H1 (cell line): ENCODE results near the gene DGKD. TPM values are rescaled to one million over a fixed set of nuclear protein-coding genes. Genes with fewer than 3 reads are reported as not detected.

Experiments
- CTCF ChIA-PET: fragments of 300-600 bp; sonication (Branson Sonifier 250); formaldehyde crosslinking; loops from one replicate; lab custom pipeline; 2021; ENCODE audit not compliant: partially characterized antibody; lab: Charles Lee
- POLR2A ChIA-PET: fragments of 300-600 bp; sonication (Branson Sonifier 250); formaldehyde crosslinking; loops from one replicate; lab custom pipeline; 2021; ENCODE audit warnings: inconsistent platforms; ENCODE audit not compliant: partially characterized antibody; lab: Charles Lee
- DNase-seq, 2 experiments: peaks; one replicate each; pipeline versions ENCODE4 v3.0.0 to v3.0.0-alpha.2; 2010 to 2022; ENCODE audit warnings: low spot score in 2 of 2, low read depth in 1 of 2, mixed read lengths in 1 of 2
- FAIRE-seq: peaks from 2 replicates; lab custom pipeline; 2011; peaks lifted over from hg19 to GRCh38; lab: Jason Lieb, UNC
- H2AFZ ChIP-seq: 2 replicates; pipeline ENCODE4 v1.8.1; 2012; ENCODE audit warnings: low read length, inconsistent platforms
- H2AK5ac ChIP-seq: 2 replicates; pipeline ENCODE4 v1.6.1; 2013; ENCODE audit warnings: low read depth, low read length
- H2BK120ac ChIP-seq: replicated peaks from 2 replicates; pipeline ENCODE3; 2013; ENCODE audit warnings: low read depth, low read length, inconsistent platforms
- H2BK12ac ChIP-seq: 2 replicates; pipeline ENCODE4 v1.6.1; 2013; ENCODE audit warnings: low read depth, low read length
- H2BK15ac ChIP-seq: 2 replicates; pipeline ENCODE4 v1.6.1; 2013; ENCODE audit warnings: low read length
- H2BK20ac ChIP-seq: 2 replicates; pipeline ENCODE4 v1.6.1; 2013; ENCODE audit warnings: low read length
- H2BK5ac ChIP-seq: 2 replicates; pipeline ENCODE4 v1.6.1; 2013; ENCODE audit warnings: low read depth, low read length
- H3K14ac ChIP-seq: 2 replicates; pipeline ENCODE4 v1.6.1; 2013; ENCODE audit warnings: inconsistent platforms; ENCODE audit not compliant: insufficient read length
- H3K18ac ChIP-seq: 2 replicates; pipeline ENCODE4 v1.6.1; 2013; ENCODE audit warnings: low read length; ENCODE audit errors: extremely low read depth
- H3K23ac ChIP-seq: 2 replicates; pipeline ENCODE4 v1.6.1; 2013; ENCODE audit warnings: inconsistent platforms; ENCODE audit not compliant: insufficient read length
- H3K23me2 ChIP-seq: 2 replicates; pipeline ENCODE4 v1.6.1; 2013; ENCODE audit warnings: low read depth, low read length
- H3K27ac ChIP-seq: 2 replicates; pipeline ENCODE4 v1.6.1; 2011; ENCODE audit warnings: low read depth, low read length, inconsistent platforms
- H3K27me3 ChIP-seq, 4 experiments: replicated peaks in 1 of 4; 1 replicate in 1 of 4; 2 replicates in 3 of 4; pipeline versions ENCODE4 v1.6.1 to v1.8.1; 2011 to 2013; ENCODE audit warnings: low read length in 3 of 4, mild to moderate bottlenecking in 3 of 4, inconsistent platforms in 2 of 4, mixed read lengths in 2 of 4, moderate library complexity in 1 of 4; ENCODE audit not compliant: control insufficient read depth in 3 of 4, insufficient read depth in 3 of 4; ENCODE audit errors: extremely low read depth in 1 of 4
- H3K36me3 ChIP-seq, 4 experiments: 2 replicates each; pipeline versions ENCODE4 v1.6.1 to v1.8.1; 2011 to 2013; ENCODE audit warnings: mild to moderate bottlenecking in 4 of 4, low read length in 3 of 4, moderate library complexity in 2 of 4, control low read depth in 1 of 4, inconsistent platforms in 1 of 4; ENCODE audit not compliant: insufficient read depth in 4 of 4, control insufficient read depth in 2 of 4
- H3K4ac ChIP-seq: replicated peaks from 2 replicates; pipeline ENCODE3; 2013; ENCODE audit warnings: low read length, low read depth, mixed read lengths, inconsistent platforms; ENCODE audit not compliant: insufficient read length
- H3K4me1 ChIP-seq, 4 experiments: replicated peaks in 1 of 4; 1 replicate in 1 of 4; 2 replicates in 3 of 4; pipeline versions ENCODE4 v1.6.1 to v1.8.1; 2011 to 2013; ENCODE audit warnings: low read length in 3 of 4, inconsistent platforms in 2 of 4, mixed read lengths in 1 of 4; ENCODE audit not compliant: insufficient read depth in 4 of 4, control insufficient read depth in 3 of 4
- H3K4me2 ChIP-seq, 2 experiments: 2 replicates each; pipeline versions ENCODE4 v1.6.1 to v1.8.1; 2011 to 2013; ENCODE audit warnings: low read depth in 2 of 2, low read length in 2 of 2, control low read depth in 1 of 2, inconsistent platforms in 1 of 2, mild to moderate bottlenecking in 1 of 2; ENCODE audit not compliant: insufficient read depth in 1 of 2
- H3K4me3 ChIP-seq, 4 experiments: fragments of 200-600, 300-600 bp in 1 of 4; sonication (generic), shearing (Covaris generic), sonication (Bioruptor Twin) in 1 of 4; 2 replicates each; pipeline versions ENCODE4 v1.5.1 to v1.8.1; 2011 to 2016; ENCODE audit warnings: low read length in 4 of 4, low read depth in 3 of 4, control low read depth in 2 of 4, inconsistent platforms in 2 of 4, mild to moderate bottlenecking in 2 of 4, mixed read lengths in 1 of 4, moderate library complexity in 1 of 4; ENCODE audit not compliant: insufficient read depth in 2 of 4; ENCODE audit errors: extremely low read depth in 1 of 4
- H3K56ac ChIP-seq: replicated peaks from 2 replicates; pipeline ENCODE3; 2013; ENCODE audit warnings: low read depth, mild to moderate bottlenecking, mixed read lengths, low read length, inconsistent platforms; ENCODE audit not compliant: insufficient read length
- H3K79me1 ChIP-seq: 2 replicates; pipeline ENCODE4 v1.6.1; 2013; ENCODE audit warnings: low read depth, low read length, control low read depth
- H3K79me2 ChIP-seq, 2 experiments: 2 replicates each; pipeline versions ENCODE4 v1.6.1 to v1.8.1; 2012 to 2013; ENCODE audit warnings: low read length in 2 of 2, mild to moderate bottlenecking in 2 of 2, inconsistent platforms in 1 of 2; ENCODE audit not compliant: insufficient read depth in 2 of 2, control insufficient read depth in 1 of 2
- H3K9ac ChIP-seq, 4 experiments: replicated peaks in 1 of 4; 1 replicate in 1 of 4; 2 replicates in 3 of 4; pipeline versions ENCODE4 v1.6.1 to v1.8.1; 2011 to 2013; ENCODE audit warnings: low read depth in 3 of 4, low read length in 3 of 4, control low read depth in 2 of 4, mild to moderate bottlenecking in 2 of 4, moderate library complexity in 2 of 4, inconsistent platforms in 1 of 4; ENCODE audit errors: extremely low read depth in 1 of 4
- H3K9me3 ChIP-seq, 2 experiments: 2 replicates each; pipeline versions ENCODE4 v1.6.1 to v1.8.1; 2012 to 2013; ENCODE audit warnings: mild to moderate bottlenecking in 2 of 2, moderate library complexity in 2 of 2, control low read depth in 1 of 2, inconsistent platforms in 1 of 2, low read depth in 1 of 2, low read length in 1 of 2, mixed read lengths in 1 of 2; ENCODE audit not compliant: insufficient read depth in 2 of 2
- H4K20me1 ChIP-seq, 2 experiments: replicated peaks in 1 of 2; 2 replicates each; pipeline versions ENCODE3 to v1.8.1; 2011 to 2013; ENCODE audit warnings: inconsistent platforms in 2 of 2, low read length in 2 of 2, mild to moderate bottlenecking in 1 of 2; ENCODE audit not compliant: insufficient read depth in 2 of 2, control insufficient read depth in 1 of 2
- H4K5ac ChIP-seq: 2 replicates; pipeline ENCODE4 v1.6.1; 2013; ENCODE audit warnings: low read length, low read depth, mixed read lengths, inconsistent platforms; ENCODE audit not compliant: insufficient read length
- H4K8ac ChIP-seq: 2 replicates; pipeline ENCODE4 v1.8.0; 2013; ENCODE audit warnings: mild to moderate bottlenecking, moderate library complexity, low read length, inconsistent platforms; ENCODE audit not compliant: insufficient read depth; ENCODE audit errors: extremely low read depth
- H4K91ac ChIP-seq: replicated peaks from 2 replicates; pipeline ENCODE3; 2013; ENCODE audit warnings: low read length, mixed read lengths, inconsistent platforms; ENCODE audit not compliant: insufficient read length
- HDAC6 ChIP-seq: IDR thresholded peaks from one replicate; pipeline ENCODE4 v1.7.1; 2012; ENCODE audit warnings: low read depth, mild to moderate bottlenecking, inconsistent platforms, low read length, moderate library complexity
- RBBP5 ChIP-seq: IDR thresholded peaks from 2 replicates; pipeline ENCODE4 v1.7.1; 2012; ENCODE audit warnings: low read depth, mild to moderate bottlenecking, inconsistent platforms, low read length, moderate library complexity, borderline replicate concordance
- WGBS, 2 experiments: shearing (Covaris generic) in 1 of 2; methylation state at CpG; one replicate each; pipeline versions ENCODE4 v1.1.6 to v1.1.7; 2013 to 2015; ENCODE audit warnings: low lambda C conversion rate in 2 of 2, mixed read lengths in 2 of 2, inconsistent platforms in 1 of 2, low coverage in 1 of 2, missing lambda C conversion rate in 1 of 2; ENCODE audit not compliant: insufficient replicate concordance in 2 of 2, insufficient coverage in 1 of 2, insufficient read length in 1 of 2; ENCODE audit errors: extremely low coverage in 1 of 2, missing lambda C conversion rate in 1 of 2; 5-methylcytosine and 5-hydroxymethylcytosine counted together
- long read RNA-seq, 2 experiments: library from RNA in 1 of 2; library from capped mRNA in 1 of 2; stranded (forward); transcript quantifications; one replicate each; pipeline ENCODE4 v2.0.0, GENCODE V29; 2021; ENCODE audit warnings: inconsistent platforms in 1 of 2
- polyA minus RNA-seq, 3 experiments: library from RNA; depleted of rRNA, polyadenylated mRNA; stranded (reverse); fragments of >200 nt; gene quantifications; 1 replicate in 2 of 3; 2 replicates in 1 of 3; pipeline ENCODE4 v1.2.3, GENCODE V29; 2011
- polyA plus RNA-seq, 7 experiments: library from polyadenylated mRNA; depleted of rRNA in 3 of 7; stranded (reverse) in 5 of 7; unstranded in 2 of 7; fragments of >200 nt in 5 of 7; fragments of 200-250 nt in 2 of 7; gene quantifications; 1 replicate in 5 of 7; 2 replicates in 1 of 7; 4 replicates in 1 of 7; pipeline versions ENCODE4 v1.2.1 to v1.2.3, GENCODE V29; 2011 to 2013; ENCODE audit warnings: missing spikeins in 2 of 7, mixed read lengths in 2 of 7
- total RNA-seq: library from RNA; stranded (reverse); fragmentation: NEBNext Ultra II Directional; extraction: Animal tissue kit (Norgen Biotek cat#: 25700); gene quantifications from 2 replicates; pipeline ENCODE4 v1.2.1, GENCODE V29; 2021

The DGKD gene, protein sequence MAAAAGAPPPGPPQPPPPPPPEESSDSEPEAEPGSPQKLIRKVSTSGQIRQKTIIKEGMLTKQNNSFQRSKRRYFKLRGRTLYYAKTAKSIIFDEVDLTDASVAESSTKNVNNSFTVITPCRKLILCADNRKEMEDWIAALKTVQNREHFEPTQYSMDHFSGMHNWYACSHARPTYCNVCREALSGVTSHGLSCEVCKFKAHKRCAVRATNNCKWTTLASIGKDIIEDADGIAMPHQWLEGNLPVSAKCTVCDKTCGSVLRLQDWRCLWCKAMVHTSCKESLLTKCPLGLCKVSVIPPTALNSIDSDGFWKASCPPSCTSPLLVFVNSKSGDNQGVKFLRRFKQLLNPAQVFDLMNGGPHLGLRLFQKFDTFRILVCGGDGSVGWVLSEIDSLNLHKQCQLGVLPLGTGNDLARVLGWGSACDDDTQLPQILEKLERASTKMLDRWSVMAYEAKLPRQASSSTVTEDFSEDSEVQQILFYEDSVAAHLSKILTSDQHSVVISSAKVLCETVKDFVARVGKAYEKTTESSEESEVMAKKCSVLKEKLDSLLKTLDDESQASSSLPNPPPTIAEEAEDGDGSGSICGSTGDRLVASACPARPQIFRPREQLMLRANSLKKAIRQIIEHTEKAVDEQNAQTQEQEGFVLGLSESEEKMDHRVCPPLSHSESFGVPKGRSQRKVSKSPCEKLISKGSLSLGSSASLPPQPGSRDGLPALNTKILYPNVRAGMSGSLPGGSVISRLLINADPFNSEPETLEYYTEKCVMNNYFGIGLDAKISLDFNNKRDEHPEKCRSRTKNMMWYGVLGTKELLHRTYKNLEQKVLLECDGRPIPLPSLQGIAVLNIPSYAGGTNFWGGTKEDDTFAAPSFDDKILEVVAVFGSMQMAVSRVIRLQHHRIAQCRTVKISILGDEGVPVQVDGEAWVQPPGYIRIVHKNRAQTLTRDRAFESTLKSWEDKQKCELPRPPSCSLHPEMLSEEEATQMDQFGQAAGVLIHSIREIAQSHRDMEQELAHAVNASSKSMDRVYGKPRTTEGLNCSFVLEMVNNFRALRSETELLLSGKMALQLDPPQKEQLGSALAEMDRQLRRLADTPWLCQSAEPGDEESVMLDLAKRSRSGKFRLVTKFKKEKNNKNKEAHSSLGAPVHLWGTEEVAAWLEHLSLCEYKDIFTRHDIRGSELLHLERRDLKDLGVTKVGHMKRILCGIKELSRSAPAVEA
- total RNA-seq (30.9 and 31.3 TPM in 2 replicates), polyA plus RNA-seq (2011; rRNA removed) (7.7 and 16.6 TPM in 2 replicates), polyA minus RNA-seq (2011; rRNA and poly(A)+ RNA removed) (33.2 and 44.4 TPM in 2 replicates)
- 13.0 TPM for polyA plus RNA-seq (2011; cell fraction: cytosol; rRNA removed)
- 71.8 TPM for polyA plus RNA-seq (2011; cell fraction: nucleus; rRNA removed)
- 11.2 to 22.9 TPM (median 14.6 TPM) in 4 replicates for polyA plus RNA-seq (2012, experiment 1 of 2)
- polyA plus RNA-seq (2012, experiment 2 of 2), result 9.4 TPM
- 8.8 TPM for polyA plus RNA-seq (2013, experiment 1 of 2)
- polyA plus RNA-seq (2013, experiment 2 of 2), result 8.9 TPM
- polyA minus RNA-seq (2011; cell fraction: cytosol; rRNA and poly(A)+ RNA removed), result 13.4 TPM
- polyA minus RNA-seq (2011; cell fraction: nucleus; rRNA and poly(A)+ RNA removed), result 21.6 TPM
- long read RNA-seq, experiment 1, partial matches to known transcripts, result 9 of 10 reads
- long read RNA-seq, experiment 1, other reads (novel, unspliced or antisense), result 1 of 10 reads
- long read RNA-seq, experiment 2, partial matches to known transcripts, result 1 of 1 reads
- long read RNA-seq, experiment 2, other reads (novel, unspliced or antisense), result 0 of 1 reads

DNA sequence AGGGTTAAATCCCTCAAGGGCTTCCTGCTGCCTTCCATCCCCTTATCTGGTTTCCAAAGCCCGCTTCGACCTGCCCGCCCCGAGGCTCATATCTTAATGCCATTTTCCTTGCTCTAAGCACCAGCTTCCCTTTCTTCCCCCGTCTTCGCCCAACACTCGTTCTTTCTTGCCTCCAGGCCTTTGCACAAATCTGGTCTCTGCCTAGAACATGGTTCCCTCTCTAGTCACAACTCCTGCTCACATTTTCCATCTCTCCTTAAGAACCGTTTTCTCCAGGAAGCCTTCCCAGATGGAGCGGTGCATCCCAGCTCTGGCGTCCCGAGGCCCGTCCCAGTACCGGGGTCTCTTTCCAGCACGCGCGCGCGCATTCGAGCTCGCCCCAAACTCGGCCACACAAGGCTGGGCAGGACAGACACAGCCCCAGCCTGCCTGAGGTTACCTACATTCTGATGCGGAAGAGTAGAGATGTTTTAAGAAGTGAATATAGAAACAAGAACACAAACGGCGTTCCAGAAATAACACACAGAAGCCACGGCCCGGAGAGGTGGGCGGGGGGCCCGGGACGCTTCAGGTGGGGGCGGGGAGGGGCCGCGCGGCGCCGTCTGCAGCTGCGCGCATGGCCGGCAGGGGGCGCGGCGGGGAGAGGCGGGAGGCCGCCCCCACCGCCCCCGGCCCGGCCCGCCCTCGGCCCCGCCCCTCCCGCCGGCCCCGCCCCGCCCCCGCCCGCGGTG lies at the start of gene DGKD:
TSS of gene DGKD (plus strand) at position 726 of the 731 bp plus-strand sequence. CDS start 25 bp downstream, outside the sequence.
- Histone ChIP-seq H4K91ac (peak within 1 kb of the TSS; percentile 12), H2BK15ac (no peak within 1 kb of the TSS), H4K5ac (peak within 1 kb of the TSS; percentile 48), H4K8ac (peak within 1 kb of the TSS; percentile 40; the same call in 1 of the 2 replicates), H3K23me2 (peaks cover 11% of the 10 kb centered on the region), H3K79me1 (peaks cover 3% of the 10 kb centered on the region; the same call in 1 of the 2 replicates), H3K27me3 (peaks cover 0 to 28% (median 15%) of the 10 kb centered on the region in 4 experiments; a peak in 5 of 7 replicates), H2BK12ac (peak within 1 kb of the TSS; percentile 6; the same call in 1 of the 2 replicates), H3K27ac (no peak within 1 kb of the TSS; the same call in 1 of the 2 replicates), H2BK5ac (0 out of 2 replicates have a peak within 1 kb of the TSS, but pooled peaks have one; percentile 26), H3K9me3 (peaks cover 0 to 7% of the 10 kb centered on the region in 2 experiments; a peak in 1 of 4 replicates), H3K79me2 (peaks cover 0 to 23% of the 10 kb centered on the region in 2 experiments; a peak in 2 of 4 replicates), H3K14ac (no peak within 1 kb of the TSS), H2AK5ac (peak within 1 kb of the TSS; percentile 26; the same call in 1 of the 2 replicates), H2BK120ac (peak within 1 kb of the TSS; percentile 87), H3K36me3 (no peaks in the 10 kb centered on the region), H3K4me3 (peak within 1 kb of the TSS; percentile 53 to 90 (median 72)), H3K4me2 (peak within 1 kb of the TSS; percentile 83 to 98), H3K18ac (peak within 1 kb of the TSS; percentile 71; the same call in 1 of the 2 replicates), H4K20me1 (peaks cover 8 to 14% of the 10 kb centered on the region in 2 experiments), H3K23ac (no peak within 1 kb of the TSS), H2AFZ (peak within 1 kb of the TSS; percentile 99), H3K4me1 (peaks cover 0 to 5% (median 4%) of the 10 kb centered on the region in 4 experiments; a peak in 4 of 7 replicates), H3K56ac (no peak within 1 kb of the TSS), H3K9ac (peak within 1 kb of the TSS; percentile 39 to 90 (median 54); a peak in 5 of 7 replicates), H2BK20ac (no peak within 1 kb of the TSS), H3K4ac (peak within 1 kb of the TSS; percentile 3)
- 14% methylated on average over 22 of the region's 56 CpGs; no CpG with 5 or more reads in 1 of the 2 experiments for WGBS, 2 experiments
- ChIA-PET CTCF (interaction anchor here (0.7 to 1.9 kb wide), 13 partner anchors 9 to 90 kb away, joined by 3 to 8 read pairs (median 4); no protein-coding TSS in a partner anchor), POLR2A (no interaction called here)
- peak in 1 of 2 experiments; percentile 84 for DNase-seq
- no peak for FAIRE-seq
- TF ChIP-seq HDAC6, result no peak
- TF ChIP-seq RBBP5, result peak; percentile 7; the same call in 1 of the 2 replicates
